PC-3 (cell line): Measurements from ENCODE around the gene EFCAB14.

Source experiments
- EZH2 ChIP-seq: fragments of 300-600 bp; sonication (generic); IDR thresholded peaks from one replicate; pipeline ENCODE4 v1.6.1; 2017; ENCODE audit warnings: antibody characterized with exemption, mild to moderate bottlenecking, low read length; ENCODE audit not compliant: unreplicated experiment
- EZH2phosphoT487 ChIP-seq: fragments of 300-600 bp; sonication (generic); IDR thresholded peaks from 2 replicates; pipeline ENCODE4 v1.6.1; 2018; ENCODE audit warnings: mild to moderate bottlenecking, antibody characterized with exemption, low read length, borderline replicate concordance
- TF ChIP-seq, protein P1 (sequence below): fragments of 300-600 bp; sonication (generic); conservative IDR thresholded peaks from 2 replicates; pipeline ENCODE4 v1.5.1; 2017; ENCODE audit warnings: antibody characterized with exemption, low read depth, mild to moderate bottlenecking, low read length

DNA sequence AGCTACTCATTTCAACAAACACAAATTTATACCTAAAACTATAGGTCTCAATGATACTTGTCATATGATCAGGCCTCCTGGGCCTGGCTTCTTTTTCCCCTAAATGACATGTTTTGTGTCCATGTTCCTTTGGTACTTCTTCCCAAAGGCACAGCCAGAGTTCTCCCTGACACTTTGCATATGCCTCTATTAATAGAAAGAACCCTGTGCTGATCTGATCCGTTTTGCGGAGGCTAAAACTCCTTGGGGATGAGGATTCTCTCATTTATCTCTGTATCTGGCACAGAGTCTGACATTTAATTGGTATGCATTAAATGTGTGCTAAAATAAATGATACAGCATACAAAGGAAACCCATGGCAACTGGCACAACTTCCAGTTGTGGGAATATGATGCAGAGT, 62.3 kb downstream of the EFCAB14 start:
- TF ChIP-seq, protein P1, sequence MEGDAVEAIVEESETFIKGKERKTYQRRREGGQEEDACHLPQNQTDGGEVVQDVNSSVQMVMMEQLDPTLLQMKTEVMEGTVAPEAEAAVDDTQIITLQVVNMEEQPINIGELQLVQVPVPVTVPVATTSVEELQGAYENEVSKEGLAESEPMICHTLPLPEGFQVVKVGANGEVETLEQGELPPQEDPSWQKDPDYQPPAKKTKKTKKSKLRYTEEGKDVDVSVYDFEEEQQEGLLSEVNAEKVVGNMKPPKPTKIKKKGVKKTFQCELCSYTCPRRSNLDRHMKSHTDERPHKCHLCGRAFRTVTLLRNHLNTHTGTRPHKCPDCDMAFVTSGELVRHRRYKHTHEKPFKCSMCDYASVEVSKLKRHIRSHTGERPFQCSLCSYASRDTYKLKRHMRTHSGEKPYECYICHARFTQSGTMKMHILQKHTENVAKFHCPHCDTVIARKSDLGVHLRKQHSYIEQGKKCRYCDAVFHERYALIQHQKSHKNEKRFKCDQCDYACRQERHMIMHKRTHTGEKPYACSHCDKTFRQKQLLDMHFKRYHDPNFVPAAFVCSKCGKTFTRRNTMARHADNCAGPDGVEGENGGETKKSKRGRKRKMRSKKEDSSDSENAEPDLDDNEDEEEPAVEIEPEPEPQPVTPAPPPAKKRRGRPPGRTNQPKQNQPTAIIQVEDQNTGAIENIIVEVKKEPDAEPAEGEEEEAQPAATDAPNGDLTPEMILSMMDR = no peak
- TF ChIP-seq EZH2 = no peak
- no peak for TF ChIP-seq EZH2phosphoT487
